Measurements from ENCODE around the gene IVL.

DNA sequence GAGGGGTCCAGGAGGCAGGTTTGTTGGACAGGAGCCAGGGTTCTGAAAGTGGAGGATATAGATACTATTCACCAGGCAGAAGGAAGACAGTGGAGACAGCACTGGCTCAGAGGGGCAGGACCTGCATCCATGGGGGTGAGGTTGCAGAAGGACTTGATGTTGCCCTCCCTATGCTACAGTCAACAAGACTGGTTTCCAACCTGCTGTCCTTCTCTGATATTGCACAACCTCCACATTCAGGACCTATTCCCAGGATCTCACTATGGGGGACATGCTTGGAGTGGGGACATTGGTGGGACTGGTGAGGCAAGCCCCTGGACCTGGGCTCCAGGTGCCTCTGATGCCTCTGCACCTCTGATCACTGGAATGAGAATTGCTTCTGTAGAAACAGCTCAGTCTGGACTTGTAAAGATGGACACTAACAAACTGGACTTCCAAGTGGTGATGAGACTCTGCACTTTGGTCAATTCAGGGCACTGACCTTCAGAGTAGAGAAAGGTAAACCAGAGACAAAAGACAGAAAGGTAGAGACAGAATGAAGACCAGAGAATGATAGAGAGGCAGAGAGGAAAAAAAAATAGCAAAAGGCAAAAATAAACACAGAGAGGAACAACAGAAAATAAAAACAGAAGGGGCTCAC, 28.7 kb upstream of the IVL start:
- TF ChIP-seq, protein P1, sequence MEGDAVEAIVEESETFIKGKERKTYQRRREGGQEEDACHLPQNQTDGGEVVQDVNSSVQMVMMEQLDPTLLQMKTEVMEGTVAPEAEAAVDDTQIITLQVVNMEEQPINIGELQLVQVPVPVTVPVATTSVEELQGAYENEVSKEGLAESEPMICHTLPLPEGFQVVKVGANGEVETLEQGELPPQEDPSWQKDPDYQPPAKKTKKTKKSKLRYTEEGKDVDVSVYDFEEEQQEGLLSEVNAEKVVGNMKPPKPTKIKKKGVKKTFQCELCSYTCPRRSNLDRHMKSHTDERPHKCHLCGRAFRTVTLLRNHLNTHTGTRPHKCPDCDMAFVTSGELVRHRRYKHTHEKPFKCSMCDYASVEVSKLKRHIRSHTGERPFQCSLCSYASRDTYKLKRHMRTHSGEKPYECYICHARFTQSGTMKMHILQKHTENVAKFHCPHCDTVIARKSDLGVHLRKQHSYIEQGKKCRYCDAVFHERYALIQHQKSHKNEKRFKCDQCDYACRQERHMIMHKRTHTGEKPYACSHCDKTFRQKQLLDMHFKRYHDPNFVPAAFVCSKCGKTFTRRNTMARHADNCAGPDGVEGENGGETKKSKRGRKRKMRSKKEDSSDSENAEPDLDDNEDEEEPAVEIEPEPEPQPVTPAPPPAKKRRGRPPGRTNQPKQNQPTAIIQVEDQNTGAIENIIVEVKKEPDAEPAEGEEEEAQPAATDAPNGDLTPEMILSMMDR (IDR thresholded peaks at IDR 0.05; ENCODE audit: low read length), result no peak
- no peak for TF ChIP-seq EZH2 (optimal IDR thresholded peaks at IDR 0.05; ENCODE audit: low read depth, low read length)
- no peak for TF ChIP-seq EZH2phosphoT487 (IDR thresholded peaks at IDR 0.05; ENCODE audit: low read length)
